Loucy (cell line): ENCODE measurements around the gene M1AP.

ENCODE experiments used
- CTCF ChIP-seq: fragments of 200-600 bp; sonication (generic); conservative IDR thresholded peaks from 2 replicates; pipeline ENCODE4 v1.5.1; 2014; ENCODE audit warnings: mild to moderate bottlenecking, antibody characterized with exemption, low read length
- EZH2phosphoT487 ChIP-seq: fragments of 200-600 bp; IDR thresholded peaks from 2 replicates; pipeline ENCODE4 v1.6.1; 2018; ENCODE audit warnings: antibody characterized with exemption, mild to moderate bottlenecking, moderate library complexity, borderline replicate concordance

DNA sequence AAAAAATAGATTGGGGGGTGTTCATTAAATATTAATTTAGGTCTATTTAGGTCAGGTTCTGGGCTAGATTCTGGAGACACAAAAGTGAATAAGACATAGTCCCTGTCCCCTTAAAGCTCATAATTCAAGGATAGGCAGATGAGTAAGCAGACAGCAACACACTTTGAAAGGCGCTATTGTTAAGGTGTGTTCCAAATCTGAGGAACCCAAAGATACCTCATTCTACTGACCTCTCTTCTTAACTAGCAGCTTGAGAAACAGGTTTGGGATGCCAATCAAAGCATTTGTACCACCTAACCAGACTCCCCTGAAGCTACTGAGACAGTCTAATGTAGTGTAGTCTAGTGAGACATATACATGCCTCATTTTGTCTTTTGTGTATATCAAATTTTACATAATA lies 40.8 kb upstream of the M1AP start:
- TF ChIP-seq CTCF: no peak
- TF ChIP-seq EZH2phosphoT487: no peak
